Testis (tissue), 2 donors: ENCODE results near the gene ST3GAL6.

ENCODE experiments used
- CTCF ChIP-seq, 3 experiments: fragments of 450-650 bp in 2 of 3; fragments of 200-600 bp in 1 of 3; sonication (generic) in 1 of 3; IDR thresholded peaks; one replicate each; pipeline ENCODE4 v1.5.1; 2016 to 2019; ENCODE audit warnings: antibody characterized with exemption in 3 of 3, mild to moderate bottlenecking in 2 of 3, moderate library complexity in 1 of 3
- POLR2A ChIP-seq: fragments of 450-650 bp; IDR thresholded peaks from one replicate; pipeline ENCODE4 v1.6.1; 2017; ENCODE audit warnings: antibody characterized with exemption, mild to moderate bottlenecking, moderate library complexity

DNA sequence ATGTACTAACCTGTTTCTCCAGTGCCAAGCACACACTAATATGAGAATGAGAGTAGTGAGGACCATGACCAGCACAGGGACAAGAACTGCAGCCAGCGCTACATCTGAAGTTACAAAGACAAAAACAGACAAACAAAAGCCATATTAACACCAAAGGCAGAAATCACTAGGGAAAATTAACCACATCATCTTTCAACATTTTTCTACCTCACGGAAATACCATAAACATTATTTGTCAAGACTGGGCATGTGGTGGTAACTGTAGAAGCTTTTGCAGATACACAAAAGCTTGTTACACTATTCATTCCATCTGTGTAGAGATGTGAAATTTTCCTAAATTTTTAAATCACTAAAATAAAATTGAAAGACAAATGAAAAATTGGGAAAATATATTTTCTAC, 44.9 kb downstream of the ST3GAL6 start:
- TF ChIP-seq CTCF (IDR thresholded peaks at IDR 0.05) (no peak), POLR2A (no peak)
